ENCODE measurements around the gene ZNF831. TPM values are rescaled to one million over a fixed set of nuclear protein-coding genes. Genes with fewer than 3 reads are reported as not detected.

ZNF831 gene
- total RNA-seq, 1 donor = not detected

DNA sequence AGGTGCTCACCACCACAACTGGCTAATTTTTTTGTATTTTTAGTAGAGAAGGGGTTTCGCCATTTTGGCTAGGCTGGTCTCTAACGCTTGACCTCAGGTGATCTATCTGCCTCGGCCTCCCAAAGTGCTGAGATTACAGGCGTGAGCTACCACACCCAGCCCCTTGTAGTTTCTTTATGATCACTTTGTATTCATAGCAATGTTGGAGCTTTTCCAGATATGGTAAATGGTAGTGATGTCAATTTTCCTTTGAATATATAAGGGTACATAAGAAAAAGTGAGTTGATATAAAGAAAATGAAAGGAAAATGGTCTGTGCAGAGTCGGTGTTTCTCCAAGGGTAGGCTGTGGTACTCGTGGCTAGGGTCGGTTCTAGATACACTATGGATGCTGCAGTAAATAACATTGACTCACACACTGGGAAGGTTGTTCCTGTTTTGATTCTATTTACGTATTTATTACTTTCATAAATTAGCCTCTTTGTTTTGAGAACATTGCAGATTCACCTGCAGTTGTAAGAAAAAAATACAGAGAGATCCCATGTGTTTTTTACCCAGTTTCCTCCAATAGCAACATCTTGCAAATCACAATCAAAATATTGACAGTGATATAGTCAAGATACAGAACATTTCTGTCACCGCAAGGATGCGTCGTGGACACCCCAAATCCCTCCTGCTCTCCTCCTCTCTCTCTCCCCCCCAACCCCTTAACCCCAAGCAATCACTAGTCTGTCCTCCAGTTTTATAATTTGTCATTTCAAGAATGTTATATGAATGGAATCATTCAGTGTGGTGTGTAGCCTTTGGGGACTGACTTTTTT is 2.5 kb downstream of the ZNF831 start:
- DNase-seq (ENCODE audit: low read depth) = no peak
- TF ChIP-seq, protein P1, sequence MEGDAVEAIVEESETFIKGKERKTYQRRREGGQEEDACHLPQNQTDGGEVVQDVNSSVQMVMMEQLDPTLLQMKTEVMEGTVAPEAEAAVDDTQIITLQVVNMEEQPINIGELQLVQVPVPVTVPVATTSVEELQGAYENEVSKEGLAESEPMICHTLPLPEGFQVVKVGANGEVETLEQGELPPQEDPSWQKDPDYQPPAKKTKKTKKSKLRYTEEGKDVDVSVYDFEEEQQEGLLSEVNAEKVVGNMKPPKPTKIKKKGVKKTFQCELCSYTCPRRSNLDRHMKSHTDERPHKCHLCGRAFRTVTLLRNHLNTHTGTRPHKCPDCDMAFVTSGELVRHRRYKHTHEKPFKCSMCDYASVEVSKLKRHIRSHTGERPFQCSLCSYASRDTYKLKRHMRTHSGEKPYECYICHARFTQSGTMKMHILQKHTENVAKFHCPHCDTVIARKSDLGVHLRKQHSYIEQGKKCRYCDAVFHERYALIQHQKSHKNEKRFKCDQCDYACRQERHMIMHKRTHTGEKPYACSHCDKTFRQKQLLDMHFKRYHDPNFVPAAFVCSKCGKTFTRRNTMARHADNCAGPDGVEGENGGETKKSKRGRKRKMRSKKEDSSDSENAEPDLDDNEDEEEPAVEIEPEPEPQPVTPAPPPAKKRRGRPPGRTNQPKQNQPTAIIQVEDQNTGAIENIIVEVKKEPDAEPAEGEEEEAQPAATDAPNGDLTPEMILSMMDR (IDR thresholded peaks at IDR 0.05; ENCODE audit: insufficient read depth, low read length) = no peak
- H3K4me3 ChIP-seq (ENCODE audit: low read depth, low read length) = no peak overlapping the region

DNA sequence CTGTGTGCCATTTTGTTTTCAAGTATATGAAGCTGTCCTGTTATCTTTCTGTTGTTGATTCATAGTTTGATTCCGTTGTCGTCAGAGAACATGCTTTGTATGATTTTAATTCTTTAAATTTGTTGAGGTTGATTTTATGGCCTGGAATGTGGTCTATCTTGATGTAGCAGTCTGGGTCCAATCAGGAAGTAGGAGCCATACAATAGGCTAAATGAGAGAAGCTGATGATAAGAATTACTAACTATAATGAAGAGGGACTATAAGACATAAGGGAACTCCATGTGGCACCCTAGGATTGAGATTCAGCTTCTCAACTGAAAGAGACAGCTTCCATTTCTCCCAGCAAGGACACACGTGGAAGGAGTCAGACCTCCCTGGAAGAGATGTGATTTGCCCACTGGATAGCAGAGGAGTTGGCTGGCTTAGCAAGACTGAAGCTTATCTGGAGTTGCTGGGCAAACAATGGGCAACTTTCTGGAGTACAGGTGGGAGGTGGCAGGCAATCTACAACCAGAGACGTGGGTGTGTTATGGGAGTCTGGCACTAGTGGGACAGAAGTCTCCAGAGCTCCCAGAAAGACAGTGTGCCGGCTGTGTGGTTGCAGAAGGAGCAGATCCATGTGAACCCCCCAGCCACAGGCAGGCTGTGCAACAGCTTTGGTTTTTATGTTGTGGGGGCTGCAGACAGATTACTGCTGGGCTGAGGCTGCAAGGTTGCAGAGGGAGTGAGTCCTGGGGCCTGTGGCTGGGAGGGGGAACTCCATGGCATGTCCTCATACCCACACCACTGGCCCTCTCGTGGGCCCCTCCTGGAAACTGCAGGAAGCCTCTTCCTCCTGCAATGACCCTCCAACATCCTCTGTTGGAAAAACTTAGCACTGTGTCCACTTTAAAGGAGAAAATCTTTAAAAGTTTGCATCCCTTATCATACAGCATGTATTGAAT is 7.1 kb downstream of the ZNF831 start:
- TF ChIP-seq, protein P1 (IDR thresholded peaks at IDR 0.05; ENCODE audit: insufficient read depth, low read length) = no peak
- no peak for DNase-seq (ENCODE audit: low read depth)
- no peak overlapping the region for H3K4me3 ChIP-seq (ENCODE audit: low read depth, low read length)

DNA sequence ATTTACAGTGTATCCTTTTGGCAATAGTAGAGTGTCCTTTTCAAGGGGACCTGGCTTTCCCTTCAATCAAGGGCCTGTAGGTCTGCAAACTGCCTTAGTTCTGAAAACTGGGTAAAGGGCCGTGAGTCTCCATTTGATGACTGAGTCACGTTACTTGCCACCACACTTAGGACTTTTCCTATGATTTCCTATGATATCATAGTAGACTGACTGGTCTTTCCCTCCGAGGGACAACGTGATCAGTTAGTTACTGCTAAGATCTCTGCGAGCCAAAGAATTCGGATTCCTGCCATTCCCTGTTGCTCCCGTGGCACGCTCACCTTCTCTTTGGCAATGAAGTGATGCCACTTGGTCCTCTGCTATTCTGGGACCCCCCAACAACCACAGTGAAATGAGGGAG is 8.4 kb downstream of the ZNF831 start:
- H3K4me3 ChIP-seq (ENCODE audit: low read depth, low read length) = no peak overlapping the region
- no peak for DNase-seq (ENCODE audit: low read depth)
- TF ChIP-seq, protein P1 (IDR thresholded peaks at IDR 0.05; ENCODE audit: insufficient read depth, low read length) = no peak

DNA sequence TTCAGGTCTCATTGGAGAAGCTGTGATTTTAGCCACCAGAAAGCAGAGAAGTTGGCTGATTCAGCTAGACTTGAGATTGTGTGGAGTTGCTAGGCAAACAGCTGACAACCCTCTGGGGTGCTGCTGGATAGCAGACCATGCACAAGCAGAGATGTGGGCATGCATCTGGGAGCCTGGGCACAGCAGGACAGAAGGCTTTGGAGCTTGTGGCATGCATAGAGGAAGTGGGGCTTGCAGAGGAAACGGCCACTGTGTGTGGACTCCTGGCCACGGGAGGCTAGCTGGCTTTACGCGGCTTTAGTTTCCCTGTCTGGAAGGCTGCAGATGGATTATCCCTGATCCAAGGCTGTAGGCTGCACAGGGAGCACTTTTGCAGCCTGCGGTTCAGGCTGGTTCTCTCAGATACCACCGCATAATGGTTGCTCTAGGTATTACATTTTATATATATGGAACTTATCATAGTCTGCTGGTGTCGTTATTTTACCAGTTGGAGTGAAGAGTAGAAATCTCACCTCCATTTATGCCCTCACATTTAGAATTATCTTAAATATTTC is 10.4 kb downstream of the ZNF831 start:
- no peak overlapping the region for H3K4me3 ChIP-seq (ENCODE audit: low read depth, low read length)
- TF ChIP-seq, protein P1 (IDR thresholded peaks at IDR 0.05; ENCODE audit: insufficient read depth, low read length) = no peak
- DNase-seq (ENCODE audit: low read depth) = no peak

DNA sequence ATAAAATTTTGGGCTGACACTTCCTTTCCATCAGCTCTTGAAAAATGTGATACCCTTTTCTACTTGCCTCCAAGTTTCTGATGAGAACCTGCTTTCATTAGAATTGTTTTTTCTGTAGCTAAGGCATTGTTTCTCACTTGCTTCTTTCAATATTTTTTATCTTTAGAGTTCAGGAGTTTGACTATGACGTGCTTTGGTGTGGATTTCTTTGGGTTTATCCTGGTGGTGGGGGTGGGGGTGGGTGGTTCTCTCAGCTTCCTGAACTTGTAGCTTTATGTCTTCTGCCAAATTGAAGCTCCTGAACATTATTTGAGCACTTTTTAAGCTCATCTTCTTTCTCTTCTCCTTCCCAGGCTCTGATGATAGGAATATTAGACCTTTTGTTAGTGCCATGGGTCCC is 11.4 kb downstream of the ZNF831 start:
- no peak for DNase-seq (ENCODE audit: low read depth)
- TF ChIP-seq, protein P1 (IDR thresholded peaks at IDR 0.05; ENCODE audit: insufficient read depth, low read length) = no peak
- H3K4me3 ChIP-seq (ENCODE audit: low read depth, low read length) = no peak overlapping the region

DNA sequence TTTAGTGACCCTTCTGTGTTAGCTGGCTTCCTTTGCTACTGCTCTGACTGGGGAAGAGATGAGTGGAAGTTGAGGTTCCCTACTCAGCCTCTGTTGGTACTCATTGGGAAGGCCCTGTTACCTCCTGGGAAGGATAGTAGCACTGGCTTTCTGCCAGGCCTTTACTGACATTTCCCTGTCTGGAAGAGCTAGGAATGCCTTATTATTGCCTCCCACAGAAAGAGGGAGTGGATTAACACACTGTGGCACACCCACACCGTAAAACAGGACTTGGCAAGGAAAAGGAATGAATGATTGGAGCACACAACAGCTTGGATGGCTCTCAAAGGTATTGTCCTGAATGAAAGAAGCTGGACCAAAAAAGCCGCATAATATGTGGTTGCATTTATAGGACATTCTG is 12.2 kb downstream of the ZNF831 start:
- TF ChIP-seq, protein P1 (IDR thresholded peaks at IDR 0.05; ENCODE audit: insufficient read depth, low read length) = no peak
- H3K4me3 ChIP-seq (ENCODE audit: low read depth, low read length) = no peak overlapping the region
- no peak for DNase-seq (ENCODE audit: low read depth)
